ENCODE data around the gene WDR37.

Gene WDR37

DNA sequence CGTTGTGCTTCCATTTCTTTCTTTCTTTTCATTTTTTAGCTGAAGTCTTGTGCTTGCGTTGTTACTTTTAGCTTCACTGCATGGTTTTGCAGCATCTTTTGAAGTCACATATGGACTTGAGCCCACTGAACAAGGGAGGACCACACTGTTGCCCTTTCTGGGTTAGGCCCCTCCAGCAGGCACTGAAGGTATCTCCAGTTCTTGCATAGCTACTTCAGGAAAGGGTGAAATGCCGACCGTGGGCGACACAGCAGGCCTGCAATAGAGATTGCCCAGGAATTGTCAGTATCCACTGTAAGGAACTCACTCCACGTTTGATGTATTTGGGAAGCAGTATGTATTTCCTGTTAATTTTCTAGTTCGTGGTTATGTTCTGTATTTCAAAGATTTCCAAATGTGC lies 85.1 kb downstream of the WDR37 start:
- H3F3A ChIP-seq (ENCODE audit: control insufficient read depth, insufficient read depth) = no peaks in the 10 kb centered on the region
- no peak overlapping the region for H3K27ac ChIP-seq (ENCODE audit: low read depth, low read length)
- no peaks in the 10 kb centered on the region for H3K36me3 ChIP-seq (ENCODE audit: control insufficient read depth, low read length)
- H3K4me3 ChIP-seq (ENCODE audit: low read length) = no peak overlapping the region
- TF ChIP-seq EZH2phosphoT487 (IDR thresholded peaks at IDR 0.05; ENCODE audit: borderline replicate concordance, low read length) = no peak
- no peak for TF ChIP-seq CTCF (IDR thresholded peaks at IDR 0.05; ENCODE audit: low read depth, low read length, poor library complexity, severe bottlenecking)
- H4K20me1 ChIP-seq (ENCODE audit: control insufficient read depth, insufficient read depth, low read depth, low read length) = no peaks in the 10 kb centered on the region
- no peaks in the 10 kb centered on the region for H3K9me2 ChIP-seq (replicated peaks; ENCODE audit: control insufficient read depth, low read length)
- H3K4me1 ChIP-seq (ENCODE audit: control insufficient read depth, low read length) = no peaks in the 10 kb centered on the region
- H3K27me3 ChIP-seq (ENCODE audit: control insufficient read depth, low read length) = no peaks in the 10 kb centered on the region; the same call in 1 of the 2 replicates
- no peak overlapping the region for H3K4me2 ChIP-seq (ENCODE audit: low read length)
- H3K79me2 ChIP-seq (ENCODE audit: control insufficient read depth, low read length) = no peaks in the 10 kb centered on the region
- H3K9me3 ChIP-seq (ENCODE audit: control insufficient read depth, insufficient read depth, low read length) = peaks cover 3% of the 10 kb centered on the region

DNA sequence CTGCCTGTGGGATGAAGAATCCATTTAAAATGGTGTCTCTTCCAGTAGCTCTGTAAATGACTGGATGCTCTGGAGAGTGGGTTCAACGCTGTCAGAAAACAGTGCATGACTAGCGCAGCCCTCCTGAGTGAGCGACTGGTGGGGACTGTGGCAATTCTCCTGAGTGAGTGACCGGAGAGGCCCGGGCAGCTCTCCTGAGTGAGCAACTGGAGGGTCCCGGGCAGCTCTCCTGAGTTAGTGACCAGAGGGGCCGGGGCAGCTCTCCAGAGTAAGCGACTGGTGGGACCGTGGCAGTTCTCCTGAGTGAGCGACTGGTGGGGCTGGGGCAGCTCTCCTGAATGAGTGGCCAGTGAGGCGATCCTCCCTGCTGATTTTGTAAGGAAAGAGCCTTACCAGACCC lies 85.5 kb downstream of the WDR37 start:
- TF ChIP-seq EZH2phosphoT487 (IDR thresholded peaks at IDR 0.05; ENCODE audit: borderline replicate concordance, low read length) (no peak), CTCF (IDR thresholded peaks at IDR 0.05; ENCODE audit: low read depth, low read length, poor library complexity, severe bottlenecking) (no peak)
- no peaks in the 10 kb centered on the region for H4K20me1 ChIP-seq (ENCODE audit: control insufficient read depth, insufficient read depth, low read depth, low read length)
- no peak overlapping the region for H3K4me3 ChIP-seq (ENCODE audit: low read length)
- no peaks in the 10 kb centered on the region for H3K9me2 ChIP-seq (replicated peaks; ENCODE audit: control insufficient read depth, low read length)
- H3K27ac ChIP-seq (ENCODE audit: low read depth, low read length) = no peak overlapping the region
- no peaks in the 10 kb centered on the region; the same call in 1 of the 2 replicates for H3K27me3 ChIP-seq (ENCODE audit: control insufficient read depth, low read length)
- no peaks in the 10 kb centered on the region for H3K79me2 ChIP-seq (ENCODE audit: control insufficient read depth, low read length)
- H3F3A ChIP-seq (ENCODE audit: control insufficient read depth, insufficient read depth) = no peaks in the 10 kb centered on the region
- no peaks in the 10 kb centered on the region for H3K4me1 ChIP-seq (ENCODE audit: control insufficient read depth, low read length)
- H3K9me3 ChIP-seq (ENCODE audit: control insufficient read depth, insufficient read depth, low read length) = peaks cover 3% of the 10 kb centered on the region
- H3K4me2 ChIP-seq (ENCODE audit: low read length) = no peak overlapping the region
- no peaks in the 10 kb centered on the region for H3K36me3 ChIP-seq (ENCODE audit: control insufficient read depth, low read length)

DNA sequence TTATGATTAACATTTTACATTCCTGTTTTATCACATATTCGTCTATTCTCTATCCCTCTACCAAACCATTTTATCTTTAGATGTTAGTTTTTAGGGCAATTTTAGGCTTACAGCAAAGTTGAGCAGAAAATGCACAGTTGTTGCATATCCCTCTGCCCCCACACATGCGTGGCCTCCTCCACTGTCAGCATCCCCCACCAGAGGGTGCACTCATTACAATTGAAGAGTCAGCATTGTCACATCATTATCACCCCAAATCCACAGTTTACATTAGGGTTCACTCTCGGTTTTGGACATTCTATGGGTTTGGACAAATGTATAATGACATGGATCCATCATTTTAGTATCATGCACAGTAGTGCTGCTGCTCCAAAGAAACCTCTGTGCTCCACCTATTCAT lies 86.4 kb downstream of the WDR37 start:
- no peak overlapping the region for H3K4me3 ChIP-seq (ENCODE audit: low read length)
- no peaks in the 10 kb centered on the region for H3K79me2 ChIP-seq (ENCODE audit: control insufficient read depth, low read length)
- no peaks in the 10 kb centered on the region; the same call in 1 of the 2 replicates for H3K27me3 ChIP-seq (ENCODE audit: control insufficient read depth, low read length)
- H3K36me3 ChIP-seq (ENCODE audit: control insufficient read depth, low read length) = no peaks in the 10 kb centered on the region
- H4K20me1 ChIP-seq (ENCODE audit: control insufficient read depth, insufficient read depth, low read depth, low read length) = no peaks in the 10 kb centered on the region
- H3K9me2 ChIP-seq (replicated peaks; ENCODE audit: control insufficient read depth, low read length) = no peaks in the 10 kb centered on the region
- H3F3A ChIP-seq (ENCODE audit: control insufficient read depth, insufficient read depth) = no peaks in the 10 kb centered on the region
- H3K4me1 ChIP-seq (ENCODE audit: control insufficient read depth, low read length) = no peaks in the 10 kb centered on the region
- TF ChIP-seq CTCF (IDR thresholded peaks at IDR 0.05; ENCODE audit: low read depth, low read length, poor library complexity, severe bottlenecking) = peak; percentile 70
- TF ChIP-seq EZH2phosphoT487 (IDR thresholded peaks at IDR 0.05; ENCODE audit: borderline replicate concordance, low read length) = no peak
- H3K9me3 ChIP-seq (ENCODE audit: control insufficient read depth, insufficient read depth, low read length) = peaks cover 3% of the 10 kb centered on the region
- H3K27ac ChIP-seq (ENCODE audit: low read depth, low read length) = no peak overlapping the region
- no peak overlapping the region for H3K4me2 ChIP-seq (ENCODE audit: low read length)

DNA sequence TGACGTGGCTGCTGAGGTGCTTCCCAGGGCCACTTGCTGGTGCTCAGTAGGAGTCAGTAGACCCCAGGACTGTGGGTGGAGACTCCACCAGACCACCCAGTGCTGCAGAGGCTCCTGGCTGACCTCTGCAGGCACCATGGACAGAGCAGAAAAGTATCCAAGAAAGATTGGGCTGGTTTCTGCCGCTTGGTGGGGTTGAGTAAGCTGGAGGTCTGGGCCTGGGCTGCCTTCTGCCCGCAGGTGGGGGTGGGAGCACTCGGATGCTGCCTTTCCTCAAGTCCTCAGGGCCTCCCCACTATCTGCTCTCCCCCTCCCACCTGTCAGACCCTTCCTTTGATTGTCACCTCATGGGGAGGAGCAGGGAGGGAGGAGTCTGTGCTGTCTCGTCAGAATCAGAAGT lies 91.6 kb downstream of the WDR37 start:
- peaks cover 3% of the 10 kb centered on the region for H3K9me3 ChIP-seq (ENCODE audit: control insufficient read depth, insufficient read depth, low read length)

More for the DNA sequence above, 91.6 kb downstream of the WDR37 start:
- Histone ChIP-seq H3K4me3 (ENCODE audit: low read length) (no peak overlapping the region), H3K9me2 (replicated peaks; ENCODE audit: control insufficient read depth, low read length) (no peaks in the 10 kb centered on the region), H3K4me1 (ENCODE audit: control insufficient read depth, low read length) (no peaks in the 10 kb centered on the region), H3F3A (ENCODE audit: control insufficient read depth, insufficient read depth) (no peaks in the 10 kb centered on the region), H3K4me2 (ENCODE audit: low read length) (no peak overlapping the region), H4K20me1 (ENCODE audit: control insufficient read depth, insufficient read depth, low read depth, low read length) (no peaks in the 10 kb centered on the region), H3K27ac (ENCODE audit: low read depth, low read length) (no peak overlapping the region), H3K27me3 (ENCODE audit: control insufficient read depth, low read length) (no peaks in the 10 kb centered on the region), H3K79me2 (ENCODE audit: control insufficient read depth, low read length) (no peaks in the 10 kb centered on the region), H3K36me3 (ENCODE audit: control insufficient read depth, low read length) (no peaks in the 10 kb centered on the region)
- TF ChIP-seq CTCF (IDR thresholded peaks at IDR 0.05; ENCODE audit: low read depth, low read length, poor library complexity, severe bottlenecking) (no peak), EZH2phosphoT487 (IDR thresholded peaks at IDR 0.05; ENCODE audit: borderline replicate concordance, low read length) (no peak)

Measured in DOHH2 (cell line).